ENCODE data around the gene SNED1.

Gene SNED1

DNA sequence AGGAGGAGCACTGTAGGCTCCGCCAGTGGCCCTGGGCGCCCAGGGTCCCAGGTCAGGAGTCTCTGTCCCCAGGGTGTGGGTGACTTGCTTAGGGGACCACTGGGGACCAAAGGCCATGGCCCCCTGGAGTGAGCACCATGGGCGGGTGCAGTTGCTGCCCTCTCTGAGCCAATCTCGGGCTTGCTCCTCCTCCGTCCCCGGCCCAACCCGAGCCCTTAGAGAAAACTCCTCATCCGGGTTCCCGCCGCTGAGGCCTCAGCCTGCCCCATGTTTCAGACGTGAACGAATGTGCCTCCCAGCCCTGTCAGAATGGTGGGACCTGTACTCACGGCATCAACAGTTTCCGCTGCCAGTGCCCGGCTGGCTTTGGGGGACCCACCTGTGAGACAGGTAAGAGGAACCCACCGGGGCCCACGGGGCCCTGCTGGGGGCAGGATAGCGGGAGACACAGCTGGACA is 38.6 kb downstream of the SNED1 start:
- in situ Hi-C loops (cut with HindIII; ENCODE audit: low pct_unique_long_range_greater_than_20kb, low sequenced_read_pairs) = no loop called here
- no peak for TF ChIP-seq JUND (IDR thresholded peaks at IDR 0.05; ENCODE audit: low read depth)
- DNase-seq (ENCODE audit: low read depth in 1 of 2, low spot score in 1 of 2) = no peak

DNA sequence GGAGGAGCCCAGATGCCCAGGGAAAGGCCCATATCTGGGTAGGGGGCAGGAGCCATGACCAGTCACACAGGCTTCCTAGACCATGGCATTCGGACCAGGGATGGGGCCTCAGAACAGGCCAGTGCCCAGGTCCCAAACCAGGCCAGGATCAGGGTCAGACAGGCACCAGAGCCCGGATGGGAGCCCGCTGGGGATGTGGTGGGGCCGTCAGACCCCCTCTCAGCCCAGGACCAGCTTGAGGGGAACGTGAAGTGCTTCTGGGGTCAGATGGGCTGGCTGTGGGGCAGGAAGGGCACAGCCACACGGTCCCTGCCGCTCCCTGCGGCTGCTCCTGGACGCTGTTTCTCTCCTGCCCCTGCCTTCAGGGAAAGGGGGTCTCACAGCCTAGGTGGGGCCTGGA is 39.1 kb downstream of the SNED1 start:
- in situ Hi-C loops (cut with HindIII; ENCODE audit: low pct_unique_long_range_greater_than_20kb, low sequenced_read_pairs) = no loop called here
- TF ChIP-seq JUND (IDR thresholded peaks at IDR 0.05; ENCODE audit: low read depth) = no peak
- no peak for DNase-seq (ENCODE audit: low read depth in 1 of 2, low spot score in 1 of 2)

DNA sequence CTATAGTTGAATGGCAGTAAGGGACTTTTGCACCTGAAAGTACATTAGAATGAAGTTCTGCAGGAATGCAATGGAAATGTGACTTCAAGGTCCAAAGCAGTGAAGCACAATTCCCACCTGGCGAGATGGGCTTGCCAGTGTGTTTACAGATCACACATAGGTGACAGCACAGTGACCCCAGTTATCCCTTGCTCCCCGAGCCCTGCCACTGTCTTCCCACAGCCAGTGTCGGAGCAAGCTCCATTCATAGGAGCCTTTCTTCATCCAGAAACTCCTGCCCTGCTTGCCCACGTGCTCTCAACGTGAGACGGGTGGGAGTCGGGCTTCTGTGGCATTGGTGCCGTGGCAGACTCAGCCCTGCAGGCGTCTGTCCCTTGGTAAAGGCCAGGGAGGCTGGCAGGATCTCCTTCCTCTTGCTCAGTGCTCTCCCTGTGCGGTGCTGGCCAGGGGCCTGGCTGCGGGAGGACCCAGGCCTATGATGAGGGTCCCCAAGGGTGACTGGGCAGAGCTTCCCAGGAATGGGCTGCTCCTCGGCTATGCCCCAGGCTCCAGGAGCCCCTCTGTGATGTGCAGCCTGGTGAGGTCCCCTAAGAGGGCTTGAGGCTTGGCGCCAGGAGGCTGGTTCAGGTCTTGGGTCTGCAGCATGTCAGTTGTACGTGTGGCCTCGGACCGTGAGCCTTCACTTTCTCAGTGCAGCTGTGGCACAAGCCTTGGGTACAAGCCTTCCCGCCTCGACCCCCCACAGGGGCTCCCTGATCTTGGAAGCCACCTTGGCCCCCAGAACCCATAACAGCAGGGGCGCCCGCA is 40.2 kb downstream of the SNED1 start:
- DNase-seq (ENCODE audit: low read depth in 1 of 2, low spot score in 1 of 2) = no peak
- no peak for TF ChIP-seq JUND (IDR thresholded peaks at IDR 0.05; ENCODE audit: low read depth)
- in situ Hi-C loops (cut with HindIII; ENCODE audit: low pct_unique_long_range_greater_than_20kb, low sequenced_read_pairs) = no loop called here

- in situ Hi-C loops (cut with HindIII; ENCODE audit: low pct_unique_long_range_greater_than_20kb, low sequenced_read_pairs) = no loop called here
- DNase-seq (ENCODE audit: low read depth in 1 of 2, low spot score in 1 of 2) = no peak
These were observed 41.0 kb downstream of the SNED1 start for GRCh38 chr2:241039416-241039815.

GRCh38 chr2:241040081-241040803 is 41.8 kb downstream of the SNED1 start:
- no peak for TF ChIP-seq JUND (IDR thresholded peaks at IDR 0.05; ENCODE audit: low read depth)
- DNase-seq (ENCODE audit: low read depth in 1 of 2, low spot score in 1 of 2) = no peak
- in situ Hi-C loops (cut with HindIII; ENCODE audit: low pct_unique_long_range_greater_than_20kb, low sequenced_read_pairs) = no loop called here

More at GRCh38 chr2:241039416-241039815, 41.0 kb downstream of the SNED1 start:
- no peak for TF ChIP-seq JUND (IDR thresholded peaks at IDR 0.05; ENCODE audit: low read depth)

- DNase-seq (ENCODE audit: low read depth in 1 of 2, low spot score in 1 of 2) = no peak
- no peak for TF ChIP-seq JUND (IDR thresholded peaks at IDR 0.05; ENCODE audit: low read depth)
- in situ Hi-C loops (cut with HindIII; ENCODE audit: low pct_unique_long_range_greater_than_20kb, low sequenced_read_pairs) = no loop called here
These were observed 43.3 kb downstream of the SNED1 start for GRCh38 chr2:241041589-241042158.

- in situ Hi-C loops (cut with HindIII; ENCODE audit: low pct_unique_long_range_greater_than_20kb, low sequenced_read_pairs) = no loop called here
- TF ChIP-seq JUND (IDR thresholded peaks at IDR 0.05; ENCODE audit: low read depth) = no peak
- no peak for DNase-seq (ENCODE audit: low read depth in 1 of 2, low spot score in 1 of 2)
These were observed 45.2 kb downstream of the SNED1 start for GRCh38 chr2:241043581-241043980.

DNA sequence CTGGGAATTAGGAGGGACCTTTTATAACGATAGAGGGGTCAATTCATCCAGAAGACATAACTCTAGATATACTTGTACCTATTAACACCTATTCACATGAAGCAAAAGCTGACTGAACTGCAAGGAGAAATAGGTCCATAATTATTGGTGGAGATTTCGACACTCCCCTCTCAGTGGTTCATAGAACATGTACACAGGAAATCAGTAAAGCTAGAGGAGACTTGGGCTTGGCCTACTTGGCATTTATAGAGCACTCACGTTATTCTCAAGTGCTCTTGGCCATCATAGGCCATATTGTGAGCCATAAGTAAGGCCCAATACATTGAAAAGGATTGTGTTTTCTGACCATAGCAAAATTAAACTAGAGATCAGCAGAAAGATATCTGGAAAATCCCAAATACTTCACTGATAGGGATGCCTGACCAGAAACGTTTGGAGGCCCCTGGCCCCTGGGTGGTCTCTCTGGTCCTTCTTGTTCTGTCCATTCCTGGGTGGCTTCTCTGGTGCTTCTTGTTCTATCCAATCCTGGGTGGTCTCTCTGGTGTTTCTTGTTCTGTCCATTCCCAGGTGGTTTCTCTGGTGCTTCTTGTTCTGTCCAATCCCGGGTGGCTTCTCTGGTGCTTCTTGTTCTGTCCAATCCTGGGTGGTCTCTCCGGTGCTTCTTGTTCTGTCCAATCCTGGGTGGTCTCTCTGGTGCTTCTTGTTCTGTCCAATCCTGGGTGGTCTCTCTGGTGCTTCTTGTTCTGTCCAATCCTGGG is 49.0 kb downstream of the SNED1 start:
- in situ Hi-C loops (cut with HindIII; ENCODE audit: low pct_unique_long_range_greater_than_20kb, low sequenced_read_pairs) = no loop called here
- no peak for DNase-seq (ENCODE audit: low read depth in 1 of 2, low spot score in 1 of 2)
- no peak for TF ChIP-seq JUND (IDR thresholded peaks at IDR 0.05; ENCODE audit: low read depth)

- no peak for TF ChIP-seq JUND (IDR thresholded peaks at IDR 0.05; ENCODE audit: low read depth)
- in situ Hi-C loops (cut with HindIII; ENCODE audit: low pct_unique_long_range_greater_than_20kb, low sequenced_read_pairs) = no loop called here
- DNase-seq (ENCODE audit: low read depth in 1 of 2, low spot score in 1 of 2) = no peak
These were observed 49.9 kb downstream of the SNED1 start for GRCh38 chr2:241048149-241048948.

GRCh38 chr2:241048949-241049343 is 50.5 kb downstream of the SNED1 start:
- no peak for DNase-seq (ENCODE audit: low read depth in 1 of 2, low spot score in 1 of 2)
- TF ChIP-seq JUND (IDR thresholded peaks at IDR 0.05; ENCODE audit: low read depth) = no peak
- in situ Hi-C loops (cut with HindIII; ENCODE audit: low pct_unique_long_range_greater_than_20kb, low sequenced_read_pairs) = no loop called here

DNA sequence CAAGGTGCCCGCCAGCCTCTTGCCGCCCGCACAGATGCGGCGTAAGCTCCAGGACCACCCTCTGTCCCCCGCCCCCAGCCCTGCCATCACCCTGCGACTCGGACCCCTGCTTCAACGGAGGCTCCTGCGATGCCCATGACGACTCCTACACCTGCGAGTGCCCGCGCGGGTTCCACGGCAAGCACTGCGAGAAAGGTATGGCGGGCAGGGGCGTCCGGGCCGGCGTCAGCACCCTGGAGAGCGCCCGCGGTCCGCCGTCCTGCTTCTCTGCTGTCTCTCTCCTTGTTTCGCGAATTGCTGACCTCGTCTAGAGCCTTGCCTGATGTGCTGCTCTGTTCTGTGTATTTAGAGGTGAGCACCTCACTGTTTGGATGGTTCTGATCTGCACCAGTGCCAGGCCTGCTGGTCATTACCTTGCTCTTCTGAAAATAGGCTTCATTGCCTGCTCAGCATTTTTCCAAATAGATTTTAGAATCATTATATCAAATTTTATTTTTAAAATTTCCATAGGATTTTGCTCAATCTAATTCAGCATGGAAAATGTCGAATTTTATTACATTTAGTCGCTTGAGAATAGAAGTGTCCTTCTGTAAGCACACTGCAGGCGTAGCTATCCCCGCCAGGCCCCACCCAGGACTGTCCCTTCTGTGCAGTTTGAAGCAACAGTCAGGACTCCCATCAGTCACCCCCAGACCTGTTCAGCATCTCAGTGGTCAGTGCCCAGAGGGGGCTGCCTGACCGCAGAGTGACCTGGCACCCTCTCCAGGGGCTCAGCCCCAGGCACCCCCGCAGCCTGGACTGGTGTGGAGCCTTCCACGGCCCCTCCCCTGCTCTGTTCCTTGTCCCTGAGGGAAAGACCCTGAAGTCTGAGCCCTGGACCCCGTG is 51.6 kb downstream of the SNED1 start:
- no peak for DNase-seq (ENCODE audit: low read depth in 1 of 2, low spot score in 1 of 2)
- in situ Hi-C loops (cut with HindIII; ENCODE audit: low pct_unique_long_range_greater_than_20kb, low sequenced_read_pairs) = no loop called here
- no peak for TF ChIP-seq JUND (IDR thresholded peaks at IDR 0.05; ENCODE audit: low read depth)
